Esophagus (tissue), 2 donors: Measurements from ENCODE around the gene PAX7. TPM values are rescaled to one million over a fixed set of nuclear protein-coding genes. Genes with fewer than 3 reads are reported as not detected.

Experiments used
- H3K27ac ChIP-seq, 2 donors: one replicate each; pipeline ENCODE4 v1.5.1; 2013; ENCODE audit warnings: low read depth in 2 of 2, mild to moderate bottlenecking in 2 of 2, inconsistent platforms in 1 of 2, low read length in 1 of 2, moderate library complexity in 1 of 2
- H3K27me3 ChIP-seq, 2 donors: one replicate each; pipeline ENCODE4 v1.6.1; 2013; ENCODE audit warnings: low read length in 2 of 2, control low read depth in 1 of 2, mild to moderate bottlenecking in 1 of 2; ENCODE audit not compliant: insufficient read depth in 2 of 2, control insufficient read depth in 1 of 2
- H3K36me3 ChIP-seq, 2 donors: one replicate each; pipeline ENCODE4 v1.6.1; 2013; ENCODE audit warnings: low read length in 1 of 2; ENCODE audit not compliant: control insufficient read depth in 2 of 2, insufficient read depth in 2 of 2
- H3K4me1 ChIP-seq, 2 donors: one replicate each; pipeline ENCODE4 v1.6.1; 2013; ENCODE audit warnings: low read length in 1 of 2; ENCODE audit not compliant: control insufficient read depth in 2 of 2, insufficient read depth in 2 of 2
- H3K4me3 ChIP-seq, 2 donors: one replicate each; pipeline ENCODE4 v1.5.1; 2013; ENCODE audit warnings: low read length in 2 of 2, mild to moderate bottlenecking in 2 of 2, low read depth in 1 of 2, moderate library complexity in 1 of 2
- H3K9me3 ChIP-seq, 2 donors: one replicate each; pipeline ENCODE4 v1.6.1; 2013; ENCODE audit warnings: mild to moderate bottlenecking in 2 of 2, low read depth in 1 of 2, low read length in 1 of 2, moderate library complexity in 1 of 2; ENCODE audit not compliant: control insufficient read depth in 2 of 2, insufficient read depth in 1 of 2
- WGBS, 2 donors: extraction: QIAGEN DNeasy Blood & Tissue Kit; methylation state at CpG; one replicate each; pipeline ENCODE4 v1.1.7; 2013; 5-methylcytosine and 5-hydroxymethylcytosine counted together
- polyA plus RNA-seq, 2 donors: library from polyadenylated mRNA; stranded (reverse); fragments of 200-250 nt; gene quantifications; one replicate each; pipeline ENCODE4 v1.2.3, GENCODE V29; 2013
- donor health status: healthy with polysubstance abuse.
- donor health status: Bipolar disorder and iron deficiency.

The PAX7 gene
- polyA plus RNA-seq, 2 donors = not detected

- peaks cover 0 to 3% of the 10 kb centered on the region in 2 donors for H3K27me3 ChIP-seq
- no peak overlapping the region for H3K27ac ChIP-seq
- H3K36me3 ChIP-seq = no peaks in the 10 kb centered on the region
- no peak overlapping the region for H3K4me3 ChIP-seq
- H3K4me1 ChIP-seq = no peaks in the 10 kb centered on the region
- WGBS, 2 donors = 84 to 85% methylated on average over 9 of the region's 9 CpGs
- peaks cover 0 to 2% of the 10 kb centered on the region in 2 donors for H3K9me3 ChIP-seq
Observed at GRCh38 chr1:18773753-18774152, 143.1 kb downstream of the PAX7 start.

DNA sequence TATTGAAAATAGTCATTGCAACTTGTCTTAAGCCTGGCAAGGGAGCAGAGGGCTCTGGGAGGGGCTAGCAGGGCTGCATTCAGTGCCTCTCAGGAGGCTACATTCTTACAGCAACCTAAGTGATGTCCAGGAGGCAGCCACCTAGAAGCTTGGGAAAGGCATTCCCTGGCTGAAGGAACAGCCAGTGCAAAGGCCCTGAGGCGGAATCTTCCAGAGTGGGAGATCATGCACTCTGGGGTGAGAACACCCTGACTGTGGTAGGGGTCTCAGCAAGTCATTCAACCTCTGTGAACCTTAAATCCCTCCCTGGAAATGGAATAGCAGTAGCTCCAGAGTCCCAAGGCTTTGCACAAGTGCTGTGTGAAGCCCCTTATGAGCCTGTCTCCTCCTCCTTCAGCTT, 144.7 kb downstream of the PAX7 start:
- H3K27ac ChIP-seq = no peak overlapping the region
- H3K4me3 ChIP-seq = no peak overlapping the region
- 92 to 100% methylated on average over 1 of the region's 1 CpG for WGBS, 2 donors
- H3K4me1 ChIP-seq = no peaks in the 10 kb centered on the region
- H3K27me3 ChIP-seq = peaks cover 0 to 3% of the 10 kb centered on the region in 2 donors
- H3K36me3 ChIP-seq = no peaks in the 10 kb centered on the region
- peaks cover 0 to 2% of the 10 kb centered on the region in 2 donors for H3K9me3 ChIP-seq

DNA sequence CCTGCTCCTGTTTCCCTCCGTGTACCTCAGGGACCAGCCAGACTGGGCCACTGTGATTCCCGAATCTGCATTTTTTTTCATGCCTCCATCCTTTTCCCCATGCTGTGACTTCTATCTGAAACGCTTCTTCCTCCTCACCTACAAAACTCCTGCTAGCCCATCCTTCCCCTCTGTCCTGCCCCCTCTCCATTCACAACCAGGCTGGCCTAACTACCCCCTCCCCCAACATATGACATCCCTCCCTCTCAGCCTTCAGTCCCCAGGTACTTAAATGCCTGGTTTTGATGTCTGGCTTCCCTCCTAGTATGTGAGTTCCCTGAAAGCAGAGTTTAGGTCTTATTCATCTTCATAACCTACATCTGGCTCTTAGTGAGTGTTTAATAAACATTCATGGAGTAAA, 146.1 kb downstream of the PAX7 start:
- Histone ChIP-seq H3K4me1 (no peaks in the 10 kb centered on the region), H3K9me3 (peaks cover 0 to 2% of the 10 kb centered on the region in 2 donors), H3K36me3 (no peaks in the 10 kb centered on the region), H3K27me3 (peaks cover 0 to 3% of the 10 kb centered on the region in 2 donors), H3K4me3 (no peak overlapping the region), H3K27ac (no peak overlapping the region)
- WGBS, 2 donors = 45 to 55% methylated on average over 3 of the region's 3 CpGs

DNA sequence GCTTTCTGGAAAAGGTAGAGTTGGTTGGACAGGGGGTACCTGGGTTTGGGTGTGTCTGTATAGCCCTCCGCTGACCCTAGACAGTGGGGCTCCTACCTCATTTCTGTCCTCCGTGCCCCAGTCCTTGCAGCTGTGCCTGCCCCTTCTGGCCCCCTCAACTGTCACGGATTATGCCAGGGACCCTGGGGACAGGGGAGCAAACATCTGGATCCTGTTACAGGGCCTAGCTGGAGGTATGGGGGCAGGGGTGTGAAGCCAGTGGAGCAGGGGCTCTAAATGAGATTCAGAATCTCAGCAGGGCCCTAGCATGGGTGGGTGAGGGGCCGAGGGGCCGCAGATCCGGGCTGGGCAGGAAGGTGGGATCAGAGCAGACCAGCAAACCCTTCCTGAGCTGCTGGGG, 147.8 kb downstream of the PAX7 start:
- H3K36me3 ChIP-seq = no peaks in the 10 kb centered on the region
- peaks cover 0 to 2% of the 10 kb centered on the region in 2 donors for H3K9me3 ChIP-seq
- no peaks in the 10 kb centered on the region for H3K4me1 ChIP-seq
- no peak overlapping the region for H3K4me3 ChIP-seq
- peaks cover 0 to 6% of the 10 kb centered on the region in 2 donors for H3K27me3 ChIP-seq
- WGBS, 2 donors = 33 to 42% methylated on average over 6 of the region's 6 CpGs
- no peak overlapping the region for H3K27ac ChIP-seq

DNA sequence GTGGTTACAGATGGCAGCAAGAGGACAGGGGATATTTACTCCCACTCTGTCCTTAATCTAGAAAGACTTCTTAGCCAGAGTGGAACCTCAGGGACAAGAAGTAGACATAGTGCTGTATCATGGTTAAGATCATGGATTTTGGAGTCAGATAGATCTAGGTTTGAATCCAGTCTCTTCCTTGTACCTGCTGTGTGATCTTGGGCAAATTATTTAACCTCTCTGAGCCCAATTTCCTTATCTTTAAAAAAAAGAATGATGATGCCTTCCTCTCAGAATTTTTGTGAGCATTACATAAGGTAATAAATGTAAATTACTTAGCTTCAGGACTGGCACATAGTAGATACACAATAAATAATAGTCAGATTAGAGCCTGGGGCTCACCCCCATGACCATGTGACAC, 150.4 kb downstream of the PAX7 start:
- peaks cover 0 to 6% of the 10 kb centered on the region in 2 donors for H3K27me3 ChIP-seq

GRCh38 chr1:18783705-18784481, 153.2 kb downstream of the PAX7 start:
- no peak overlapping the region for H3K4me3 ChIP-seq
- 36 to 83% methylated on average over 28 of the region's 28 CpGs for WGBS, 2 donors
- peaks cover 0 to 6% of the 10 kb centered on the region in 2 donors for H3K27me3 ChIP-seq
- no peaks in the 10 kb centered on the region for H3K36me3 ChIP-seq
- H3K4me1 ChIP-seq = no peaks in the 10 kb centered on the region
- H3K9me3 ChIP-seq = no peaks in the 10 kb centered on the region
- H3K27ac ChIP-seq = no peak overlapping the region

More for the DNA sequence above, 150.4 kb downstream of the PAX7 start:
- no peak overlapping the region for H3K27ac ChIP-seq
- no peaks in the 10 kb centered on the region for H3K4me1 ChIP-seq
- H3K36me3 ChIP-seq = no peaks in the 10 kb centered on the region
- H3K9me3 ChIP-seq = peaks cover 0 to 2% of the 10 kb centered on the region in 2 donors
- H3K4me3 ChIP-seq = no peak overlapping the region

GRCh38 chr1:18784482-18784831, 153.8 kb downstream of the PAX7 start:
- no peaks in the 10 kb centered on the region for H3K4me1 ChIP-seq
- no peaks in the 10 kb centered on the region for H3K9me3 ChIP-seq
- no peaks in the 10 kb centered on the region for H3K36me3 ChIP-seq
- H3K27ac ChIP-seq = no peak overlapping the region
- H3K27me3 ChIP-seq = peaks cover 0 to 6% of the 10 kb centered on the region in 2 donors
- 32 to 83% methylated on average over 14 to 15 of the region's 15 CpGs for WGBS, 2 donors
- no peak overlapping the region for H3K4me3 ChIP-seq

DNA sequence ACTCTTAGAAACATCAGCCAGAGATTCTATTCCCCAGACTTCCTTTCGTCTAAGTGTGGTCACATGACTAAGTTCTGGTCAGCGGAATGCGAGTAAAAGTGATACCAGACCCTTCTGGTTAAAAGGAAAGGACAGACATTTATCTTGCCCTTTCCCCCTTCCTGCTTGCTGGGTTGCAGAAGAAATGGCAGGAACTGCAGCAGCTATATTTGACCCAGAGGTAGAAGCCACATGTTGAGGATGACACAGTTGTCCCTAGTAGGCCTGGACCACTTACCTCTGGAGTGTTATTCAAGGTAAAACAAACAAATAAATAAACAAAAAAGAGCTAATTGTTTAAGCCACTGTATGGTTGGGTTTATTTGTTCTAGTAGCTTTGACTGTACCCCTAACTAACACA, 155.5 kb downstream of the PAX7 start:
- Histone ChIP-seq H3K36me3 (no peaks in the 10 kb centered on the region), H3K9me3 (no peaks in the 10 kb centered on the region), H3K4me1 (no peaks in the 10 kb centered on the region), H3K4me3 (no peak overlapping the region), H3K27me3 (peaks cover 0 to 6% of the 10 kb centered on the region in 2 donors), H3K27ac (no peak overlapping the region)
- WGBS, 2 donors = 81 to 82% methylated on average over 3 of the region's 3 CpGs

DNA sequence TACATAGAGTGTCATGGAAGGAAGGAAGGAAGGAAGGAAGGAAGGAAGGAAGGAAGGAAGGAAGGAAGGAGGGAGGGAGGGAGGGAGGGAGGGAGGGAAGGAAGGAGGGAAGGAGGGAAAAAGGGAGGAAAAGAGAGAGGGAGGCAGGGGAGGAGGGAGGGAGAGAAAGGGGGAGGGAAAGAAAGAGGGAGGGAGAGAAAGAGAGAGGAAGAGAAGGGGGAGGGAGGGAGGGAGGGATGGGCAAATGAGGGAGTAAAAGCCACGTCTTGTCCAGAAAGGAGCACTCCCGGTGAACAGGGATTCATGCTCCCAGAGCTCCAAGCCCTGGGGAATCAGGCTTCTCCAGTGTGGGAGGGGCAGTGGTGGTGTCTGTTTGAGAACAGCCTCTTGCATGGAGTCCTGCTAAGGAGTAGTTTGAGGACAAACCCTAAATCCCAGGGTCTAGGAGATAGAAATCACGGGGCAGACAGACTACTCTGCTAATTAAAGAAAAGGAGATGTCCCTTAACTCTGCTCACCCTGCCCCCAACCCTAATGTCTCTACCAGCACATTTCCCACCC, 157.3 kb downstream of the PAX7 start:
- peaks cover 0 to 6% of the 10 kb centered on the region in 2 donors for H3K9me3 ChIP-seq
- no peaks in the 10 kb centered on the region for H3K36me3 ChIP-seq
- no peak overlapping the region for H3K4me3 ChIP-seq
- H3K4me1 ChIP-seq = no peaks in the 10 kb centered on the region
- peaks cover 0 to 3% of the 10 kb centered on the region in 2 donors for H3K27me3 ChIP-seq
- no peak overlapping the region for H3K27ac ChIP-seq
- WGBS, 2 donors = 20 to 21% methylated on average over 3 of the region's 3 CpGs

GRCh38 chr1:18789246-18789645, 158.6 kb downstream of the PAX7 start:
- Histone ChIP-seq H3K27me3 (peaks cover 0 to 3% of the 10 kb centered on the region in 2 donors), H3K27ac (no peak overlapping the region), H3K4me3 (no peak overlapping the region), H3K4me1 (no peaks in the 10 kb centered on the region), H3K36me3 (no peaks in the 10 kb centered on the region), H3K9me3 (peaks cover 0 to 9% of the 10 kb centered on the region in 2 donors)
- 65 to 67% methylated on average over 4 of the region's 4 CpGs for WGBS, 2 donors
